Activated CD4-positive, alpha-beta memory T cell treated with anti-CD3 and anti-CD28 coated beads for 36 hours (primary cell): ENCODE results near the gene NHLH1. TPM values are rescaled to one million over a fixed set of nuclear protein-coding genes. Genes with fewer than 3 reads are reported as not detected.

Source experiments
- CTCF ChIA-PET: fragments of 350-600 bp; sonication (Branson Sonifier 250); formaldehyde crosslinking; loops from one replicate; lab custom pipeline; 2021; ENCODE audit warnings: antibody characterized with exemption, inconsistent platforms; lab: Charles Lee
- POLR2A ChIA-PET: fragments of 350-600 bp; sonication (Branson Sonifier 250); formaldehyde crosslinking; loops from one replicate; lab custom pipeline; 2021; ENCODE audit warnings: antibody characterized with exemption; lab: Charles Lee
- DNase-seq: peaks from one replicate; pipeline ENCODE4 v3.0.0-alpha.2; 2020
- H3K27ac Mint-ChIP-seq: one replicate; pipeline ENCODE4 v1.8.0; 2021; ENCODE audit warnings: mixed read lengths
- H3K27me3 Mint-ChIP-seq: one replicate; pipeline ENCODE4 v1.8.0; 2021; ENCODE audit warnings: mixed read lengths
- H3K36me3 Mint-ChIP-seq: one replicate; pipeline ENCODE4 v1.8.0; 2021; ENCODE audit warnings: mixed read lengths
- H3K4me1 Mint-ChIP-seq: one replicate; pipeline ENCODE4 v1.8.0; 2021; ENCODE audit warnings: low read depth, mixed read lengths
- H3K4me3 Mint-ChIP-seq: one replicate; pipeline ENCODE4 v1.8.0; 2021; ENCODE audit warnings: mild to moderate bottlenecking, mixed read lengths
- H3K9me3 Mint-ChIP-seq: one replicate; pipeline ENCODE4 v1.8.0; 2021; ENCODE audit warnings: mixed read lengths
- intact Hi-C: fragments of 100-400 bp; cut with micrococcal nuclease; formaldehyde crosslinking; loops from one replicate; pipeline ENCODE4 v1.15.1; 2023
- total RNA-seq, 2 experiments: library from RNA; stranded (reverse); gene quantifications; one replicate each; pipeline ENCODE4 v1.2.3, GENCODE V29; 2021

Gene NHLH1
- total RNA-seq, 2 experiments from 2014 or later, result 0.22 to 0.45 TPM

- ChIA-PET POLR2A (no interaction called here), CTCF (no interaction called here)
- H3K9me3 Mint-ChIP-seq, result no peaks in the 10 kb centered on the region
- peaks cover 27% of the 10 kb centered on the region for H3K36me3 Mint-ChIP-seq
- H3K27ac Mint-ChIP-seq, result no peak overlapping the region
- intact Hi-C loops, result no loop called here
- no peak overlapping the region for H3K4me3 Mint-ChIP-seq
- no peak for DNase-seq
- H3K4me1 Mint-ChIP-seq, result peaks cover 2% of the 10 kb centered on the region
- no peaks in the 10 kb centered on the region for H3K27me3 Mint-ChIP-seq
Measured at GRCh38 chr1:160359559-160360226, 7.2 kb upstream of the NHLH1 start.

GRCh38 chr1:160360227-160360695 is 6.6 kb upstream of the NHLH1 start:
- ChIA-PET POLR2A (no interaction called here), CTCF (no interaction called here)
- intact Hi-C loops, result no loop called here
- no peaks in the 10 kb centered on the region for H3K9me3 Mint-ChIP-seq
- peaks cover 23% of the 10 kb centered on the region for H3K36me3 Mint-ChIP-seq
- H3K27me3 Mint-ChIP-seq, result no peaks in the 10 kb centered on the region
- no peak overlapping the region for H3K4me3 Mint-ChIP-seq
- H3K4me1 Mint-ChIP-seq, result peaks cover 2% of the 10 kb centered on the region
- H3K27ac Mint-ChIP-seq, result no peak overlapping the region
- no peak for DNase-seq

GRCh38 chr1:160361199-160361598 is 5.7 kb upstream of the NHLH1 start:
- H3K9me3 Mint-ChIP-seq, result no peaks in the 10 kb centered on the region
- H3K4me1 Mint-ChIP-seq, result peaks cover 2% of the 10 kb centered on the region
- POLR2A ChIA-PET, result no interaction called here
- no peak for DNase-seq
- H3K27ac Mint-ChIP-seq, result no peak overlapping the region
- CTCF ChIA-PET, result no interaction called here
- intact Hi-C loops, result no loop called here
- no peaks in the 10 kb centered on the region for H3K27me3 Mint-ChIP-seq
- H3K36me3 Mint-ChIP-seq, result peaks cover 21% of the 10 kb centered on the region
- no peak overlapping the region for H3K4me3 Mint-ChIP-seq

- intact Hi-C loops, result no loop called here
- H3K27me3 Mint-ChIP-seq, result no peaks in the 10 kb centered on the region
- ChIA-PET CTCF (no interaction called here), POLR2A (no interaction called here)
- H3K4me3 Mint-ChIP-seq, result no peak overlapping the region
- DNase-seq, result no peak
- H3K9me3 Mint-ChIP-seq, result no peaks in the 10 kb centered on the region
- peaks cover 15% of the 10 kb centered on the region for H3K36me3 Mint-ChIP-seq
- H3K27ac Mint-ChIP-seq, result no peak overlapping the region
- H3K4me1 Mint-ChIP-seq, result peaks cover 2% of the 10 kb centered on the region
Measured at GRCh38 chr1:160361814-160362167, 5.1 kb upstream of the NHLH1 start.

GRCh38 chr1:160362168-160362957 is 4.5 kb upstream of the NHLH1 start:
- DNase-seq, result no peak
- intact Hi-C loops, result no loop called here
- ChIA-PET CTCF (interaction anchor here (1.2 to 2.5 kb wide), 3 partner anchors 10 to 277 kb away, joined by 3 to 9 read pairs (median 4); no protein-coding TSS in a partner anchor), POLR2A (no interaction called here)
- Mint-ChIP-seq H3K9me3 (no peaks in the 10 kb centered on the region), H3K27ac (peak overlapping the region; percentile 68), H3K4me3 (no peak overlapping the region), H3K4me1 (peaks cover 2% of the 10 kb centered on the region), H3K36me3 (peaks cover 11% of the 10 kb centered on the region), H3K27me3 (no peaks in the 10 kb centered on the region)

GRCh38 chr1:160363010-160363409 is 3.9 kb upstream of the NHLH1 start:
- POLR2A ChIA-PET, result no interaction called here
- Mint-ChIP-seq H3K36me3 (peaks cover 10% of the 10 kb centered on the region), H3K4me1 (peaks cover 2% of the 10 kb centered on the region), H3K9me3 (no peaks in the 10 kb centered on the region), H3K4me3 (no peak overlapping the region), H3K27me3 (no peaks in the 10 kb centered on the region), H3K27ac (no peak overlapping the region)
- intact Hi-C loops, result no loop called here
- CTCF ChIA-PET, result interaction anchor here (1.2 to 2.5 kb wide), 3 partner anchors 11 to 277 kb away, joined by 3 to 9 read pairs (median 4); no protein-coding TSS in a partner anchor
- DNase-seq, result no peak

GRCh38 chr1:160363951-160364735 is 2.7 kb upstream of the NHLH1 start:
- no peaks in the 10 kb centered on the region for H3K27me3 Mint-ChIP-seq
- H3K36me3 Mint-ChIP-seq, result peaks cover 1% of the 10 kb centered on the region
- peaks cover 2% of the 10 kb centered on the region for H3K4me1 Mint-ChIP-seq
- no peak overlapping the region for H3K27ac Mint-ChIP-seq
- H3K4me3 Mint-ChIP-seq, result no peak overlapping the region
- no peak for DNase-seq
- ChIA-PET POLR2A (no interaction called here), CTCF (interaction anchor here (1.4 to 2.5 kb wide), 3 partner anchors 9 to 13 kb away, joined by 4 to 9 read pairs (median 4); no protein-coding TSS in a partner anchor)
- intact Hi-C loops, result no loop called here
- H3K9me3 Mint-ChIP-seq, result no peaks in the 10 kb centered on the region

GRCh38 chr1:160365325-160365724 is 1.5 kb upstream of the NHLH1 start:
- H3K27ac Mint-ChIP-seq, result no peak overlapping the region
- intact Hi-C loops, result no loop called here
- DNase-seq, result no peak
- no peaks in the 10 kb centered on the region for H3K27me3 Mint-ChIP-seq
- H3K36me3 Mint-ChIP-seq, result no peaks in the 10 kb centered on the region
- no peaks in the 10 kb centered on the region for H3K9me3 Mint-ChIP-seq
- no peak overlapping the region for H3K4me3 Mint-ChIP-seq
- POLR2A ChIA-PET, result no interaction called here
- CTCF ChIA-PET, result interaction anchor here (1.4 kb wide), 1 partner anchor 12 kb away, joined by 6 read pairs; no protein-coding TSS in a partner anchor
- H3K4me1 Mint-ChIP-seq, result peaks cover 2% of the 10 kb centered on the region

GRCh38 chr1:160367516-160367900 is 637 bp downstream of the NHLH1 start:
- no peaks in the 10 kb centered on the region for H3K9me3 Mint-ChIP-seq
- H3K4me1 Mint-ChIP-seq, result no peaks in the 10 kb centered on the region
- DNase-seq, result no peak
- H3K4me3 Mint-ChIP-seq, result no peak overlapping the region
- no peaks in the 10 kb centered on the region for H3K27me3 Mint-ChIP-seq
- H3K27ac Mint-ChIP-seq, result no peak overlapping the region
- intact Hi-C loops, result no loop called here
- no peaks in the 10 kb centered on the region for H3K36me3 Mint-ChIP-seq
- POLR2A ChIA-PET, result interaction anchor here (0.5 kb wide), 1 partner anchor 21 kb away, joined by 3 read pairs; no protein-coding TSS in a partner anchor
- CTCF ChIA-PET, result interaction anchor here (1.0 to 2.1 kb wide), 2 partner anchors 10 to 76 kb away, joined by 3 to 6 read pairs; no protein-coding TSS in a partner anchor

GRCh38 chr1:160367934-160368923 is 1.4 kb downstream of the NHLH1 start:
- H3K4me1 Mint-ChIP-seq, result no peaks in the 10 kb centered on the region
- H3K4me3 Mint-ChIP-seq, result no peak overlapping the region
- CTCF ChIA-PET, result interaction anchor here (1.0 to 2.1 kb wide), 2 partner anchors 9 to 76 kb away, joined by 3 to 6 read pairs; no protein-coding TSS in a partner anchor
- POLR2A ChIA-PET, result interaction anchor here (0.5 kb wide), 1 partner anchor 22 kb away, joined by 3 read pairs; no protein-coding TSS in a partner anchor
- H3K27ac Mint-ChIP-seq, result no peak overlapping the region
- H3K27me3 Mint-ChIP-seq, result no peaks in the 10 kb centered on the region
- H3K36me3 Mint-ChIP-seq, result no peaks in the 10 kb centered on the region
- DNase-seq, result no peak
- intact Hi-C loops, result no loop called here
- H3K9me3 Mint-ChIP-seq, result no peaks in the 10 kb centered on the region

- CTCF ChIA-PET, result interaction anchor here (2.1 kb wide), 1 partner anchor 8 kb away, joined by 6 read pairs; no protein-coding TSS in a partner anchor
- H3K27me3 Mint-ChIP-seq, result no peaks in the 10 kb centered on the region
- no peaks in the 10 kb centered on the region for H3K9me3 Mint-ChIP-seq
- H3K36me3 Mint-ChIP-seq, result no peaks in the 10 kb centered on the region
- H3K27ac Mint-ChIP-seq, result no peak overlapping the region
- DNase-seq, result no peak
- H3K4me1 Mint-ChIP-seq, result no peaks in the 10 kb centered on the region
- intact Hi-C loops, result no loop called here
- POLR2A ChIA-PET, result no interaction called here
- H3K4me3 Mint-ChIP-seq, result no peak overlapping the region
Measured at GRCh38 chr1:160369087-160369486, 2.2 kb downstream of the NHLH1 start.
